ENCODE results near the gene VPS33A. TPM values are rescaled to one million over a fixed set of nuclear protein-coding genes. Genes with fewer than 3 reads are reported as not detected.

The VPS33A gene
- total and polyA plus RNA-seq, 2 experiments from 2014 or later: 19.5 to 48.0 TPM

GRCh38 chr12:122244565-122245371, 21.5 kb downstream of the VPS33A start:
- H3F3A ChIP-seq (replicated peaks; ENCODE audit: low read depth): no peaks in the 10 kb centered on the region
- no peak overlapping the region for H3K27ac ChIP-seq (ENCODE audit: low read depth)
- H3K4me3 ChIP-seq: no peak overlapping the region
- TF ChIP-seq EZH2phosphoT487 (IDR thresholded peaks at IDR 0.05; ENCODE audit: unreplicated experiment): no peak
- TF ChIP-seq CTCF (conservative IDR thresholded peaks at IDR 0.05; ENCODE audit: low read depth in 2 of 2): no peak
- TF ChIP-seq ZNF114 (CRISPR knock-in tag; IDR thresholded peaks at IDR 0.05): no peak
- TF ChIP-seq NANOG (IDR thresholded peaks at IDR 0.05; ENCODE audit: borderline replicate concordance): no peak
- TF ChIP-seq EZH2 (IDR thresholded peaks at IDR 0.05; ENCODE audit: low read depth, unreplicated experiment): no peak
- no peak for TF ChIP-seq REST (IDR thresholded peaks at IDR 0.05; ENCODE audit: unreplicated experiment)
- no peak for TF ChIP-seq POLR2AphosphoS5 (IDR thresholded peaks at IDR 0.05; ENCODE audit: low read depth)
- no peak for TF ChIP-seq JUNB (IDR thresholded peaks at IDR 0.05; ENCODE audit: unreplicated experiment)
- no peak for TF ChIP-seq ZNF331 (CRISPR knock-in tag; IDR thresholded peaks at IDR 0.05; ENCODE audit: low read depth)
- TF ChIP-seq ZNF462 (CRISPR knock-in tag; IDR thresholded peaks at IDR 0.05): no peak
- TF ChIP-seq CREB1 (CRISPR knock-in tag; IDR thresholded peaks at IDR 0.05; ENCODE audit: low read depth): no peak
- no peak overlapping the region for H2AFZ ChIP-seq
- Mint-ChIP-seq H3K4me3 (no peak overlapping the region), H3K27ac (no peak overlapping the region), H3K4me1 (no peaks in the 10 kb centered on the region), H3K9me3 (no peaks in the 10 kb centered on the region; the same call in 2 of the 3 replicates), H3K27me3 (ENCODE audit: insufficient read depth, low read depth, poor library complexity) (peaks cover 3% of the 10 kb centered on the region), H3K36me3 (ENCODE audit: low read depth) (peaks cover 21% of the 10 kb centered on the region)
- no peaks in the 10 kb centered on the region; the same call in 1 of the 2 replicates for H4K20me1 ChIP-seq (replicated peaks; ENCODE audit: insufficient read depth)
- no peaks in the 10 kb centered on the region for H3K9me2 ChIP-seq (ENCODE audit: insufficient read depth)
- no peak for ATAC-seq
- no peaks in the 10 kb centered on the region for H3K27me3 ChIP-seq (ENCODE audit: insufficient read depth)
- H3K4me1 ChIP-seq (ENCODE audit: insufficient read depth): no peaks in the 10 kb centered on the region
- no peak for DNase-seq (ENCODE audit: low spot score)
- H3K36me3 ChIP-seq (ENCODE audit: insufficient read depth): peaks cover 3% of the 10 kb centered on the region; the same call in 1 of the 2 replicates
- no peaks in the 10 kb centered on the region; the same call in 1 of the 2 replicates for H3K79me2 ChIP-seq (replicated peaks; ENCODE audit: insufficient read depth)
- H3K4me2 ChIP-seq: no peak overlapping the region

All from GM23338 (cell line).